CD4-positive, CD25-positive, alpha-beta regulatory T cell (primary cell): Measurements from ENCODE around the gene AVL9. TPM values are rescaled to one million over a fixed set of nuclear protein-coding genes. Genes with fewer than 3 reads are reported as not detected.

ENCODE experiments used
- ATAC-seq, 2 donors: fragments of 150-1000 bp; cut with Tn5 transposase; one replicate each; pipeline ENCODE4 v1.10.0; 2021; ENCODE audit warnings: low read depth in 2 of 2, moderate number of reproducible peaks in 2 of 2, moderate library complexity in 1 of 2
- DNase-seq, 3 donors: peaks; one replicate each; pipeline versions ENCODE4 v3.0.0 to v3.0.0-alpha.2; 2012 to 2022; ENCODE audit warnings: mixed read lengths in 1 of 3
- H3K27ac ChIP-seq: one replicate; pipeline ENCODE4 v1.7.0; 2013; ENCODE audit warnings: mild to moderate bottlenecking, low read length; ENCODE audit not compliant: insufficient read depth, poor library complexity, severe bottlenecking
- H3K27me3 ChIP-seq: one replicate; pipeline ENCODE4 v1.7.0; 2013; ENCODE audit warnings: low read length; ENCODE audit not compliant: control insufficient read depth, insufficient read depth
- H3K36me3 ChIP-seq: one replicate; pipeline ENCODE4 v1.7.0; 2013; ENCODE audit warnings: mild to moderate bottlenecking, low read length, moderate library complexity; ENCODE audit not compliant: control insufficient read depth, insufficient read depth
- H3K4me1 ChIP-seq: 2 replicates; pipeline ENCODE4 v1.7.0; 2013; ENCODE audit warnings: mild to moderate bottlenecking, low read length; ENCODE audit not compliant: insufficient read depth, control insufficient read depth, poor library complexity, severe bottlenecking
- H3K4me3 ChIP-seq: one replicate; pipeline ENCODE4 v1.7.0; 2013; ENCODE audit warnings: low read depth, mild to moderate bottlenecking, low read length, moderate library complexity
- H3K9me3 ChIP-seq, 2 experiments: 1 replicate in 1 of 2; 2 replicates in 1 of 2; pipeline ENCODE4 v1.7.0; 2013; ENCODE audit warnings: low read length in 2 of 2, mild to moderate bottlenecking in 1 of 2, moderate library complexity in 1 of 2; ENCODE audit not compliant: control insufficient read depth in 2 of 2
- H3K27ac Mint-ChIP-seq, 3 donors: one replicate each; pipeline ENCODE4 v1.8.0; 2020 to 2022; ENCODE audit warnings: mild to moderate bottlenecking in 3 of 3, mixed read lengths in 3 of 3, moderate library complexity in 2 of 3
- H3K27me3 Mint-ChIP-seq: one replicate; pipeline ENCODE4 v1.8.0; 2022; ENCODE audit warnings: mild to moderate bottlenecking, mixed read lengths
- H3K36me3 Mint-ChIP-seq: one replicate; pipeline ENCODE4 v1.8.0; 2020; ENCODE audit warnings: mixed read lengths
- H3K4me1 Mint-ChIP-seq, 4 donors: one replicate each; pipeline ENCODE4 v1.8.0; 2020 to 2022; ENCODE audit warnings: mixed read lengths in 4 of 4, mild to moderate bottlenecking in 1 of 4
- H3K4me3 Mint-ChIP-seq, 4 donors: one replicate each; pipeline ENCODE4 v1.8.0; 2020 to 2022; ENCODE audit warnings: mild to moderate bottlenecking in 4 of 4, mixed read lengths in 4 of 4, moderate library complexity in 3 of 4
- H3K9me3 Mint-ChIP-seq, 7 donors: one replicate each; pipeline ENCODE4 v1.8.0; 2020 to 2022; ENCODE audit warnings: mixed read lengths in 7 of 7, mild to moderate bottlenecking in 3 of 7, moderate library complexity in 2 of 7
- polyA plus RNA-seq, 4 donors: library from polyadenylated mRNA; unstranded; fragments of 300-500 nt; fragmentation: Illumina TruSeq; gene quantifications; one replicate each; pipeline ENCODE4 v1.2.3, GENCODE V29; 2021
- total RNA-seq: library from RNA; stranded (reverse); gene quantifications from one replicate; pipeline ENCODE4 v1.2.3, GENCODE V29; 2022

Gene AVL9
- 31.8 TPM for total RNA-seq
- polyA plus RNA-seq, result 10 to 100 TPM in 2 of 4 donors, 1 to 10 TPM in 2; 8.9 to 14.3 (median 10.7) TPM

- peak within 1 kb of the TSS; percentile 92 to 99 (median 96) for H3K27ac Mint-ChIP-seq
- no peaks in the 10 kb centered on the region for H3K9me3 ChIP-seq
- peak; percentile 96 to 97 for ATAC-seq
- H3K4me1 Mint-ChIP-seq, result peaks cover 16 to 51% (median 36%) of the 10 kb centered on the region in 4 donors
- no peaks in the 10 kb centered on the region for H3K36me3 ChIP-seq
- peak within 1 kb of the TSS; percentile 93 to 99 (median 96) for H3K4me3 Mint-ChIP-seq
- peaks cover 5% of the 10 kb centered on the region for H3K27me3 Mint-ChIP-seq
- peak; percentile 97 to 99 (median 98) for DNase-seq
- peaks cover 0 to 2% (median 0%) of the 10 kb centered on the region in 7 donors for H3K9me3 Mint-ChIP-seq
- peak within 1 kb of the TSS; percentile 94 for H3K4me3 ChIP-seq
- H3K4me1 ChIP-seq, result peaks cover 25% of the 10 kb centered on the region
- H3K36me3 Mint-ChIP-seq, result peaks cover 7% of the 10 kb centered on the region
- no peaks in the 10 kb centered on the region for H3K27me3 ChIP-seq
- H3K27ac ChIP-seq, result peak within 1 kb of the TSS; percentile 97
These were observed at the start of gene AVL9 for GRCh38 chr7:32495298-32496051. AVL9 (plus strand) TSS chr7:32495489; CDS start chr7:32495710, 221 bp downstream.

DNA sequence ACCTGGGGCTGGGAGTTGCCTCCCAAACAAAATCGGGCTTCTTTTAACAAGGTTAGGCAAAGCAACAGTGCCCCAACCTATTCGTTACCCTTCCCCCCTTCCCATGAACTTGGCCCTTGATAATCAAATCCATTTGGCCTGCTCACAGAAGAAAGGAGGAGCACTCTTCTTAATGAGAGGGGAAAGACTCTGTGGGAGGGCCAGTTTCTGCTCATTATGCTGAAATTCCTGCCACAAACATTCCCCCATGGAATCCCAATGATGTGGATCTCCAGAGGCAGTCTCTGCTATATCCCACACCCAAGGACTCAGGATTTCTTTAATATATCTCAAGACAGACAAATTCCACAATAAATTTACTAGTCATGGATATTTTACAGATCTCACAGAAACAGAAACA, 48.1 kb upstream of the AVL9 start:
- Mint-ChIP-seq H3K36me3 (no peaks in the 10 kb centered on the region), H3K4me3 (no peak overlapping the region), H3K27me3 (no peaks in the 10 kb centered on the region), H3K4me1 (no peaks in the 10 kb centered on the region), H3K9me3 (peaks cover 0 to 15% (median 4%) of the 10 kb centered on the region in 7 donors), H3K27ac (no peak overlapping the region)
- H3K4me3 ChIP-seq, result no peak overlapping the region
- no peaks in the 10 kb centered on the region for H3K27me3 ChIP-seq
- no peaks in the 10 kb centered on the region for H3K9me3 ChIP-seq
- no peaks in the 10 kb centered on the region for H3K36me3 ChIP-seq
- no peak for DNase-seq
- ATAC-seq, result no peak
- no peak overlapping the region for H3K27ac ChIP-seq
- H3K4me1 ChIP-seq, result no peaks in the 10 kb centered on the region

GRCh38 chr7:32453341-32454011, 41.8 kb upstream of the AVL9 start:
- Mint-ChIP-seq H3K36me3 (no peaks in the 10 kb centered on the region), H3K27ac (no peak overlapping the region), H3K4me1 (no peaks in the 10 kb centered on the region), H3K27me3 (peaks cover 4% of the 10 kb centered on the region), H3K4me3 (no peak overlapping the region), H3K9me3 (peaks cover 0 to 9% (median 2%) of the 10 kb centered on the region in 7 donors)
- Histone ChIP-seq H3K27me3 (peaks cover 2% of the 10 kb centered on the region), H3K4me1 (no peaks in the 10 kb centered on the region), H3K27ac (no peak overlapping the region), H3K9me3 (no peaks in the 10 kb centered on the region), H3K4me3 (no peak overlapping the region), H3K36me3 (no peaks in the 10 kb centered on the region)
- no peak for ATAC-seq
- DNase-seq, result no peak

DNA sequence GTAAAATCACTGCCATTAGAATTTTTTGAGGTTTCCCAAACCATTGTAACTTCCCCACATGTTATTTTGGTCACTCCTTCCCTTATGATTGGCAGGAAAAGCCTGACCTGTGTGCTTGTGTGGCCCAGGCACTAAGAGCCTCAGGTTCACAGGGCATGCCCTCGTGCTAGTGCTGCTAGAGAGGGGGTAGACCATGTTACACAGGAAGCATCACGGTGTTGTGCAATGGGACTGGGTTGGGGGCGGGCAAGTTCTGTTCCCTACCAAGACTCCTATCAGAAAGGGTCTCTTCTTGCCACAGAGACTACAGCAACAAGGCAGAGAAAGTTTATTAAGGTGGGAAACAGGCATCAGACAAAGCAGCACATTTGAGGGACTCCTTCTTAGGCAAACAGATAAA, 37.3 kb upstream of the AVL9 start:
- H3K4me3 ChIP-seq, result no peak overlapping the region
- no peaks in the 10 kb centered on the region for H3K9me3 ChIP-seq
- no peaks in the 10 kb centered on the region for H3K4me1 Mint-ChIP-seq
- no peaks in the 10 kb centered on the region for H3K36me3 ChIP-seq
- no peak overlapping the region for H3K27ac Mint-ChIP-seq
- peaks cover 9% of the 10 kb centered on the region for H3K27me3 ChIP-seq
- H3K27me3 Mint-ChIP-seq, result peaks cover 8% of the 10 kb centered on the region
- H3K36me3 Mint-ChIP-seq, result no peaks in the 10 kb centered on the region
- H3K4me3 Mint-ChIP-seq, result no peak overlapping the region
- DNase-seq, result no peak
- ATAC-seq, result no peak
- no peak overlapping the region for H3K27ac ChIP-seq
- peaks cover 0 to 2% (median 0%) of the 10 kb centered on the region in 7 donors for H3K9me3 Mint-ChIP-seq
- no peaks in the 10 kb centered on the region for H3K4me1 ChIP-seq

- no peak for ATAC-seq
- no peak for DNase-seq
- Mint-ChIP-seq H3K4me1 (no peaks in the 10 kb centered on the region), H3K27ac (no peak overlapping the region), H3K4me3 (no peak overlapping the region), H3K9me3 (peaks cover 0 to 2% (median 0%) of the 10 kb centered on the region in 7 donors), H3K36me3 (no peaks in the 10 kb centered on the region), H3K27me3 (peaks cover 4% of the 10 kb centered on the region)
- H3K4me1 ChIP-seq, result no peaks in the 10 kb centered on the region
- H3K27me3 ChIP-seq, result peaks cover 11% of the 10 kb centered on the region
- no peak overlapping the region for H3K27ac ChIP-seq
- H3K4me3 ChIP-seq, result no peak overlapping the region
- no peaks in the 10 kb centered on the region for H3K9me3 ChIP-seq
- H3K36me3 ChIP-seq, result no peaks in the 10 kb centered on the region
These were observed 35.5 kb upstream of the AVL9 start for GRCh38 chr7:32459788-32460187.

GRCh38 chr7:32461484-32461883, 33.8 kb upstream of the AVL9 start:
- Histone ChIP-seq H3K9me3 (no peaks in the 10 kb centered on the region), H3K27me3 (peaks cover 11% of the 10 kb centered on the region), H3K4me3 (no peak overlapping the region), H3K36me3 (no peaks in the 10 kb centered on the region), H3K27ac (no peak overlapping the region), H3K4me1 (no peaks in the 10 kb centered on the region)
- Mint-ChIP-seq H3K4me3 (no peak overlapping the region), H3K36me3 (no peaks in the 10 kb centered on the region), H3K27ac (no peak overlapping the region), H3K9me3 (peaks cover 0 to 2% (median 0%) of the 10 kb centered on the region in 7 donors), H3K27me3 (peaks cover 4% of the 10 kb centered on the region), H3K4me1 (no peaks in the 10 kb centered on the region)
- ATAC-seq, result no peak
- no peak for DNase-seq

- H3K36me3 ChIP-seq, result no peaks in the 10 kb centered on the region
- H3K9me3 ChIP-seq, result no peaks in the 10 kb centered on the region
- peaks cover 0 to 2% (median 0%) of the 10 kb centered on the region in 7 donors for H3K9me3 Mint-ChIP-seq
- no peak for ATAC-seq
- peaks cover 4% of the 10 kb centered on the region for H3K27me3 Mint-ChIP-seq
- H3K27ac Mint-ChIP-seq, result no peak overlapping the region
- H3K4me3 Mint-ChIP-seq, result no peak overlapping the region
- DNase-seq, result no peak
- no peaks in the 10 kb centered on the region for H3K4me1 Mint-ChIP-seq
- no peaks in the 10 kb centered on the region for H3K4me1 ChIP-seq
- no peak overlapping the region for H3K27ac ChIP-seq
- H3K36me3 Mint-ChIP-seq, result no peaks in the 10 kb centered on the region
- peaks cover 11% of the 10 kb centered on the region for H3K27me3 ChIP-seq
- no peak overlapping the region for H3K4me3 ChIP-seq
These were observed 32.8 kb upstream of the AVL9 start for GRCh38 chr7:32462451-32462850.
